Rectal smooth muscle tissue (tissue), 1 donor: Measurements from ENCODE around the gene ABCB9.
A peak's percentile ranks its signal among the peaks of the same experiment; 100 is the strongest.
"Not testable (repeated sequence)": the region's sequence is repeated elsewhere in the genome, so short reads cannot be mapped to it uniquely, and the experiment has no call there.

Experiments
- H3K27ac ChIP-seq: one replicate; pipeline ENCODE4 v1.7.0; 2013; ENCODE audit warnings: low read depth, low read length, inconsistent platforms
- H3K27me3 ChIP-seq: one replicate; pipeline ENCODE4 v1.7.0; 2013; ENCODE audit warnings: low read length; ENCODE audit not compliant: control insufficient read depth, insufficient read depth
- H3K36me3 ChIP-seq: one replicate; pipeline ENCODE4 v1.7.0; 2013; ENCODE audit warnings: low read length; ENCODE audit not compliant: control insufficient read depth, insufficient read depth
- H3K4me1 ChIP-seq: one replicate; pipeline ENCODE4 v1.7.0; 2013; ENCODE audit warnings: low read length; ENCODE audit not compliant: control insufficient read depth, insufficient read depth
- H3K4me3 ChIP-seq: one replicate; pipeline ENCODE4 v1.7.0; 2013; ENCODE audit warnings: low read length
- H3K9ac ChIP-seq: one replicate; pipeline ENCODE4 v1.7.0; 2013; ENCODE audit warnings: low read length

Gene ABCB9

GRCh38 chr12:122899887-122900286 lies 66.4 kb downstream of the ABCB9 start:
- H3K4me1 ChIP-seq: no peaks in the 10 kb centered on the region
- H3K36me3 ChIP-seq: no peaks in the 10 kb centered on the region
- no peak overlapping the region for H3K4me3 ChIP-seq
- no peak overlapping the region for H3K27ac ChIP-seq
- H3K27me3 ChIP-seq: no peaks in the 10 kb centered on the region
- H3K9ac ChIP-seq: no peak overlapping the region

DNA sequence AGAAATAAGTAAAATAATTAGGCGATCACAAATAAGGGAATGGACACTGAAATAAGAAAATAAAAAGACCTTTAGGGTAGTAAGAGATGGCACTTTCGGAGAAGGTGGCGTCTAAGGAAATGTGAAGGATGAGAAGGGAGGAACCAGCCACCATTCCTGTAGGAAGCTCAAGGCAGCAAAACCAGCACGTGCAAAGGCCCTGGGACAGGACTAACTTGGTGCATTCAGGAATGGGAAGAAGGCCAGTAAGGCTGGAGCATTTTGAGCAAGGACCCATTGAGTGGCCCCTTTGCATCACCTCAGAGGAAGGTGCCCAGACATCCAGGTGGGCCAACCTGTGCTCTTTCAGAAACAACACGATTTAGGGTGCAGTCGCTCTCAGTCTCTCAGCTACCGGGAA lies 69.6 kb downstream of the ABCB9 start:
- Histone ChIP-seq H3K36me3 (no peaks in the 10 kb centered on the region), H3K27me3 (no peaks in the 10 kb centered on the region), H3K27ac (no peak overlapping the region), H3K4me1 (peaks cover 10% of the 10 kb centered on the region), H3K9ac (no peak overlapping the region), H3K4me3 (no peak overlapping the region)

GRCh38 chr12:122895704-122896636 lies 70.3 kb downstream of the ABCB9 start, which contains the start of gene VPS37B:
VPS37B (minus strand) TSS chr12:122896124; CDS start chr12:122896062, 62 bp downstream.
- H3K36me3 ChIP-seq: no peaks in the 10 kb centered on the region
- H3K27ac ChIP-seq: peak within 1 kb of the TSS; percentile 72
- peaks cover 10% of the 10 kb centered on the region for H3K4me1 ChIP-seq
- peak within 1 kb of the TSS; percentile 77 for H3K9ac ChIP-seq
- no peaks in the 10 kb centered on the region for H3K27me3 ChIP-seq
- peak within 1 kb of the TSS; percentile 90 for H3K4me3 ChIP-seq

- peak overlapping the region; percentile 90 for H3K4me3 ChIP-seq
- peak overlapping the region; percentile 72 for H3K27ac ChIP-seq
- no peaks in the 10 kb centered on the region for H3K27me3 ChIP-seq
- peaks cover 10% of the 10 kb centered on the region for H3K4me1 ChIP-seq
- H3K36me3 ChIP-seq: no peaks in the 10 kb centered on the region
- peak overlapping the region; percentile 77 for H3K9ac ChIP-seq
These were observed 71.0 kb downstream of the ABCB9 start for GRCh38 chr12:122895320-122895703.

- Histone ChIP-seq H3K36me3 (no peaks in the 10 kb centered on the region), H3K9ac (peak overlapping the region; percentile 77), H3K27ac (peak overlapping the region; percentile 72), H3K4me3 (peak overlapping the region; percentile 90), H3K27me3 (no peaks in the 10 kb centered on the region), H3K4me1 (peaks cover 10% of the 10 kb centered on the region)
These were observed 71.8 kb downstream of the ABCB9 start for GRCh38 chr12:122894193-122895121.

- peak overlapping the region; percentile 14 for H3K9ac ChIP-seq
- no peaks in the 10 kb centered on the region for H3K27me3 ChIP-seq
- no peak overlapping the region for H3K27ac ChIP-seq
- peak overlapping the region; percentile 3 for H3K4me3 ChIP-seq
- H3K36me3 ChIP-seq: no peaks in the 10 kb centered on the region
- H3K4me1 ChIP-seq: peaks cover 10% of the 10 kb centered on the region
These were observed 72.8 kb downstream of the ABCB9 start for GRCh38 chr12:122893208-122894153.

- H3K27me3 ChIP-seq, H3K36me3 ChIP-seq, H3K9ac ChIP-seq, H3K4me3 ChIP-seq, H3K27ac ChIP-seq, H3K4me1 ChIP-seq: not testable (repeated sequence)
These were observed 73.5 kb downstream of the ABCB9 start for GRCh38 chr12:122892724-122893123.

DNA sequence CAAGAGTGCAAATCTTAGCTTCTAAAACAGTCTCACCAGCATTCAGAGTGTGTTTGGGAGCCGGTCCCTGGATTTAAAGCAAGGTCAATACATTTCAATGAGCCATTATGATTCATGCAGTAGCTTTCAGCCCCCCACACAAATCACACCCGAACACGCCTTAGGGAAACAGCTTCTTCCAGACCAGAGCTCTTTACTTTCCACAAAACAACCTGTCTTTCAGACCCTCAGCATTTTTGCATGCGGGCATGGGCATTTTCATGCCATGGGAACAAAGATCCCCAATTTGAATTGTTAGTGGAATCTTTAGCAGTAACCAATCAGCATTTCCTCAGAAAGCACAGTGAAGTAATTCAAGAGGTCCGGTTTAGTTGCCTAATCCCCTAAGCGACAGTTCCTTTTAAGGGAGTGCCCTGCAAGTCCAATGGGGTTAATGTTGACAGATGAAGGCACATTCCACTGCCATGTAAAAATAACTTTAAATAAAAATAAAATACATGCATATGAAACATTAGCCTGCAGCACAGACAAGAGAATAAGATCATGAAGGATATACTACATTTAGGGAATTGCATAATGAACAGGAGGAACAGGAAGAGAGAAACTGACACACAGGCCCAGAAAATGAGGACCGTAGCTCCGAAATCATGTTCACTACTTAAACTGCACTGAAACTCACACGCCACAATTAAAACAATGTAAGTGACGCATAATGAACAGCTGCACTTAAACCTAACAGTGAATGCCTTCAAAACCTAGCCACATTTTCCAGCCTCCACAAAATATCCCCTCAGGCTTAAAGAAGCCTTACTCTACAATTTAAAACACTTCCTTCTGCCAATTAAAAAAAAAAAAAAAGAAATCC lies 74.4 kb downstream of the ABCB9 start:
- Histone ChIP-seq H3K36me3 (no peaks in the 10 kb centered on the region), H3K9ac (no peak overlapping the region), H3K4me1 (peaks cover 10% of the 10 kb centered on the region), H3K27me3 (no peaks in the 10 kb centered on the region), H3K27ac (peak overlapping the region; percentile 18), H3K4me3 (peak overlapping the region; percentile 44)

- Histone ChIP-seq H3K4me3 (no peak overlapping the region), H3K27ac (no peak overlapping the region), H3K36me3 (no peaks in the 10 kb centered on the region), H3K9ac (no peak overlapping the region), H3K4me1 (peaks cover 10% of the 10 kb centered on the region), H3K27me3 (no peaks in the 10 kb centered on the region)
These were observed 76.3 kb downstream of the ABCB9 start for GRCh38 chr12:122889761-122890520.

DNA sequence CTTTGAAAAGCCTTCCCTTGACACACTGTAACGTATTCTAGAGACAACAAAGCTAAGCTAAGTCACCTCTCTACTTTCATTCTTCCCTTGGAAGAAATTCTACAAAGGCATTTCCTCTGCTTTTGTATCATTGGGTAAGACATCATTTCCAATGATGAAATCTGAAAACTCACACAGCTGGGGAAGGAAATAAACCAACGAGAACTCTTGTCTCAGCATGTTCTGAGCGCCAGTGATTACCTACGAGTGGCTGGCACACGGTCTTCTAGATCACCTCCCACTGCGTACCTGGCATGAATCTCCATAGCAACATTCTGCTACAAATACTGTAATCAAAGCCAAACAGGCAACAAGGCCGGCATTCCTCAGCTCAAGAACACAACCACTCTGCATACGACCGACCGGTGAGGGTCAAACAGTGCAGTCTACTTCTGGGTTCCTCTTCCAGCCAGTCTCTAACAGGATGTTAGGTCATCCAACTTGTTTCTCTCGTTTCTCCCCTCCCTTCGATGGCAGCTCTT lies 78.0 kb downstream of the ABCB9 start:
- H3K4me3 ChIP-seq: peak overlapping the region; percentile 17
- H3K36me3 ChIP-seq: no peaks in the 10 kb centered on the region
- H3K27ac ChIP-seq: peak overlapping the region; percentile 10
- H3K27me3 ChIP-seq: no peaks in the 10 kb centered on the region
- no peak overlapping the region for H3K9ac ChIP-seq
- peaks cover 4% of the 10 kb centered on the region for H3K4me1 ChIP-seq
